GM12801 (cell line): Measurements from ENCODE around the gene ATP8B2.

Source experiments
- CTCF ChIP-seq: IDR thresholded peaks from one replicate; pipeline ENCODE4 v1.5.1; 2011; ENCODE audit warnings: control low read depth; ENCODE audit not compliant: insufficient read length; ENCODE audit errors: extremely low read depth

Gene ATP8B2

DNA sequence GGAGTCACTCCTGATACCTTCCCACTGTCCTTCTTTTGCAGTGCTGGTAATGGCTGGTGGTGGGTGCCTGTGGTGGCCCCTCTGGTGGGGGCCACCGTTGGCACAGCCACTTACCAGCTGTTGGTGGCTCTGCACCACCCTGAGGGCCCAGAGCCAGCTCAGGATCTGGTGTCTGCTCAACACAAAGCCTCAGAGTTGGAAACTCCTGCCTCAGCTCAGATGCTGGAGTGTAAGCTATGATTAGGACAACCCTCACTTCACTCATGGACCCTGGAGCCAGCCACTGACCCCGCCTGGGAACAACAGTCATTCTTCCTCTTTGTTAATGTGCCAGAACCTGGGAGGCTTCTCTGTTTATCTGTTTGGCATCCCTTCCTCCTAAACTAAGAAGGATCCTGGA, 1.1 kb upstream of the ATP8B2 start:
- no peak for TF ChIP-seq CTCF

- no peak for TF ChIP-seq CTCF
These were observed 539 bp downstream of the ATP8B2 start for GRCh38 chr1:154325583-154326545.

GRCh38 chr1:154326546-154327465, 1.5 kb downstream of the ATP8B2 start:
- no peak for TF ChIP-seq CTCF

DNA sequence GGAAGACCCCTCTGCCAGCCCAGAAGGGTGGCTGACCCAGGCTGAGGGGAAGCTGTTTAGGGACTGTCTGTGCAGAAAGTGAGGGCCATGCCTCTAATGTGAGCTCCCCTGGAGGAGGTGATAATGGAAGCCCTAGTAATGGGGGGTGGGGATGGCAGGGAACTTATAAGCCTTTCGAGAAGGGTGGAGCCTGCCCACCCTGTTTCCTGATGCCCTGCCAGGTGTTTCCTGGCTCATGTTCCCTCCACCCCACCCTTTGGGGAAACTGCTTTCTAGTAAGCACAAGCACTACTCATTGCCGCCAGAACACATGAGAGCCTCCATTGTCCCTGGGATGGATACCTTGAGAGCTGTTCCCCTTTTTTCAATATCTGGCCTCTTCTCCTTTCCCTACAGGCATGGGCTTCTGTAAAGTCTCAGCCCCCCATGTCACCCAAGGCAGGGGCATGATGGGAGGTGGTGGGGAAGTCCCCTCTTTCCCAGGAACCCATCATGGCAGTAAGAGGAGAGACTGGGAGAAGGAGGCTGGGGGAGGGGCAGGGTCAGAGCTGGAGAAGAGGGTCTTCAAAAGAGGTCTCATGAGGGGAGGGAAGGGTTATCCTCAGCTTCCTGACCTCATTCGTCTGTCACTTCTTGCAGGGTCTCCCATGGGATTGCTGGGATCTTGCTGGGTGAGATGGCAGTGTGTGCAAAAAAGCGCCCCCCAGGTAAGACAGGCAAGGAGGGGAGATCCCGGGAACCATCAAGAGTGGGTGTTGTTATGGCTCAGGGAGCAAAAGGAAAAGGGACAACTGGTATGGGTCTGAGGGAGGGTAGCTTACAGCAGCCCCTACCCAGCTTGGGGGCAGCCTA, 2.4 kb downstream of the ATP8B2 start:
- no peak for TF ChIP-seq CTCF

DNA sequence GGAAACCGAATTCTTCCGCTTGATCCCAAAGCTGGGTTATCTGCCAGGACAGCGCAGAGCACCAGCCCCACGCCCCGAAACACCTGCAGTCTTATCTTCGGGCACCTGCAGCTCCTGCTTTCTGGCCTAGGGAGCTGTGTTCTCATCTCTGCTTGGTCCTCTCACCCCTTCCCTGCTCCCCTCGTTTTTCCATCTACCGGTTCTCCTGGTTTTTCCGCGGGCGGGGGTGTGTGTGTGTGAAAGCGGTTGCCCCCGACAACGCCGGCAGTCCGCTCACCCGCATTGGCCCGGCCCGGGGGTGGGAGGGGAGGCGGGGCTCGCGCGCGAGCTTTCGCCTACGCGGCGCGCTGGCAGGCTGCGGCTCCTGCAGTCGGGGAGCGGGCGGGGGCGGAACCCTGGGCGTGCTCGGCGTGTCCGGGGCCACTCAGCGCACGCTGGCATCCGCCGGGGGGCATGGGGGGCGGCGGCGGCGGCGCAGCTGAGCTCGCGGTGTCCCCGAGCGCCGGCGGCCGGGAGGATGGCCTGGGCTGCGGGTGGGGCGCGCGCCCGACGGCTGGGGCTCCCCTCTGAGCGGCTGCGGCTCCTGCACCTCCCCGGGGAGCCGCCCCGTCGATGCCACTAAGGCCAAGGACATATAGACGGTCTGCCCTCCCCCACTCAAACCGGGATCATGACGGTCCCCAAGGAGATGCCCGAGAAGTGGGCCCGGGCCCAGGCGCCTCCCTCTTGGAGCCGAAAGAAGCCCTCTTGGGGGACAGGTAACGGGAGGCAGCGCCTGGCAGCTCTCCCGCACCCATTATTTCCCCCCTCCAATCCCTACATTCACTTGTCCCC, 3.2 kb downstream of the ATP8B2 start:
- TF ChIP-seq CTCF: no peak

- TF ChIP-seq CTCF: no peak
These were observed 3.8 kb downstream of the ATP8B2 start for GRCh38 chr1:154329152-154329521.
